Activated gamma-delta T cell (primary cell): Measurements from ENCODE around the gene COG2.

ENCODE experiments used
- DNase-seq: peaks from one replicate; lab custom pipeline; 2025; lab: John Stamatoyannopoulos, UW

COG2 gene

DNA sequence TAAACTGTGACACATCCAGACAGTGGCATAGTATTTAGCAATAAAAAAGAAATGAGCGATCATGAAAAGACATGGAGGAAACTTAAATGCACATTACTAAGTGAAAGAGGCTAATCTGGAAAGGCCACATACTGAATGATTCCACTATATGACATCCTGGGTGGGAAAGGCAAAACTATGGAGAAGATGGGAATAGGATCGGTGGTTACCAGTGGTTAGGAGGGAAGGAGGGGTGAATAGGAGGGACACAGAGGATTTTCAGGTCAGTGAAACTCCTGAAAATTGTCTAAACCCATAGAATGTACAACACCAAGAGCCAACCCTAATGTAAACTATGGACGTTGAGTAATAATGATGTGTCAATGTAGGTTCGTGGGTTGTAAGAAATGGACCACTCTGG lies 57.9 kb downstream of the COG2 start:
- no peak for DNase-seq

DNA sequence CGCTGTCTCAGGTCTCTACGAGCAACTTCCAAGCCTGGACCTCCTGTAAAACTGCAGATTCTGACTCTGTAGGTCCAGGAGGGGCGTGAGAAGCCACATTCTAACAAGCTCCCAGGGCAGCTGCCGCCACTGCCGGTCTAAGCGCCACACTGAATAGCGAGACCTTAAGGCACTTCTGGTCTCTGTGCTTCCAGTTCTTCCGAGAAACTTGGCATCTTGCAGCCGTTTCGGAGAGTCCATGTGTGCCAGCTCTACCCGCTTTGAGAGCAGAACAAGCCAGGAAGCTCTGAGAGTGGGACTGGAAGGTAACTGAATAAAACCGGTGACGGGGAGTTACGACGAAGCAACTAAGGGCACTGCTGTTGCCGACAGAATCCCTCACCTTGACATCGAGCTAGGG lies 59.2 kb downstream of the COG2 start:
- DNase-seq, result no peak

DNA sequence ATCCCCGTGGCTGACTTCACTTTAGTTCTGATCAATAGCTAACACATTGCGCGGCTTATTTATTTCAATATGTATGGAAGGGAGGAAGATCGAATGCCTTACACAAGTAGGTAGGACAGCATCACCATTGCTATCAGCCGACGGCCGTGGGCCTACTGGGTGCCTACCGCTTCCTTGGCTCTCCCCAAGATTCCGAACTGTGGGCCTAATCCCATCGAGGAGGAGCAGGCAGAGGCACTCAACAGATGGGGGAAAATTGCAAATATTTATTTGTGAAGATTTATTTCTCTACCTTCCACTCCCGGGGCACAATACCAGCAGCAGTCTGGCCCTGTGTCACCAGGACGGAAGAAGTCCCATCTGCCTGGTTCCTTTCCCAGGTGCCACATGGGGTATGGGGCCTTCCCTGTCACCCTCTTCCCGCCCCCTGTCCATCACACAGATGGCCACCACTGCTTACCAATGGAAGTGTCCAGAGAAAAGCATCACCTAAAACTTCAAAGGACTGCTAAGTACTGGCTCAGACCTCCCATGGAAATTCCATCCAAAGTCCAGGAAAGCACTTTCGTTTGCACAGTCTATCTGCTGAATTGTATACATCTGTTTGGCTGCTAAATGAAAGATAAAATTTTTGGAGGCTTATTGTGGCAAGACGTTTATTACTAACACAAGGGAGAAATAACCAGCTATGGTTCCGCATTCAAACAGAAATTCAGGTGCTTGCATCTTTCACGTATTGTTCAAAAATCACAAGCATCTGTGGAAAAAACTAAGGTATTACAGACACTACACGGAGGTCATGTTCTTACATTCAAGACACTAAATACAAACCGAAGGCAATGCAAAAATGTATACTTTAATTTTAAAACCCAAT lies 59.9 kb downstream of the COG2 start:
- DNase-seq, result no peak

DNA sequence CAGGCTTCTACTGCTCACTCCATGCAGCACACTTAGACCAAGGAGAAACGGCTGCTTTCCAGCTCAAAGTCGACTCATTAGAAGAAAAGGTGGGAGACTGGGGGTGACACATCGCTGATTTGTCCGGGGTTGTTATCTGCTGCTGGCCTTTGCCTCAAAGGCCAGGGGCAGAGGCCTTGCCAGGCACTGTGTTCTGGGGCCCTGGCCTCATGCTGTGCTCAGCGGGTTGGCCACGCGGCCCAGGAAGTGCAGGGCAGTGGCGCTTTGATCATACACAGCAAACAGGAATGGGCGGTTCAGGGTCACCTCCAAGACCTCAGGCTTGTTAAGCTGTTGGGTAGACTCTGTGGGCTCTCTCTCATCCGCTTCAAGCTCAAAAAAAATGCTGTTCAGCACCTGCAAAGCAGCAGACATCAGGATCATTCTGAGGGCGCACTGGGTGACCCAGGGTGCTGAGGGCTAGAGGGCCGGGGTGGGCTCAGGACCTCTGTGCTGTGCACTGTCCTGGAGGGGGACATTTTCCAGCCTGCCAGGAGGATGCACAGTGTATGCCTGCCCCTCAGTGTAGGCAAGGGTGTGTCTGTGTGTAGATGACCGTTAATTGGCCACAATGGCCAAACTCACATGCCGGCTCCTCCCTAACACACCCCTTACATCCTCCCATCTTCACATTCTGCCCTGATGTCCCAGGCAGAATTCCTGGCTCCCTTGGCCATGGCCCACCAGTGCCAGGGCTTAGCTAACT lies 60.8 kb downstream of the COG2 start:
- no peak for DNase-seq

DNA sequence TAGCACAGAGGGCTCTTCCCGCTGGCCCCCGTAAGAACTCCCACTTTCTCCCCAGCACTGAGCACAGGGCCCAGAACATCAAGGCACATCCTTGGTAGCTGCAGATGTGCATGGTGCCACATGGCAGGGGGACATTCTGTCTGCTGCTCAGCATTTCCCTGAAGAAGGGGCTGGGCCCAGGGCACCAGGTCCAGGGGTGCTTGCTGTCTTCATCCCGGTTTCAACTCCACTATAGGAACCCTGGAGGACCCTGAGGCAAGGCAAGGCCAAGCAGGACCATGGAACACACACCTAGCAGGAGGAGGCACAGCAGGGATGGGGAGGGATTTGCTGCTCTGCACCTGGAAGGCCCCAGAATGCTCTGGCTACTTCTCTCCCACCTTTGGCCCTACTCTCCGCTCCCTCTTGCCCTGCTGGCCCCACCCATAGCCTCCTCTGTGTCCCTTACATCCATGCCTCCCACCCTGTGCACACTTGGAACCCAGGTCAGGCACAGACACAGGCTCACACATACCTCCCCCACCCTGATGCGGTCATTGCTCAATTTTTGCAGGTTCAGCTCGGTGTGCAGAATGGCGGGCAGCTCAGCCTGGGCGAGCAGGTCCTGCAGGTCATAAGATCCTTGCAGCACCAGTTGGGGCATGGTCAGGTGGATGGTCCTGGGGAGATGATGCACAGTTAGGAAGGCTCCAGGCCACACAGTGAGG lies 61.6 kb downstream of the COG2 start:
- DNase-seq, result no peak

DNA sequence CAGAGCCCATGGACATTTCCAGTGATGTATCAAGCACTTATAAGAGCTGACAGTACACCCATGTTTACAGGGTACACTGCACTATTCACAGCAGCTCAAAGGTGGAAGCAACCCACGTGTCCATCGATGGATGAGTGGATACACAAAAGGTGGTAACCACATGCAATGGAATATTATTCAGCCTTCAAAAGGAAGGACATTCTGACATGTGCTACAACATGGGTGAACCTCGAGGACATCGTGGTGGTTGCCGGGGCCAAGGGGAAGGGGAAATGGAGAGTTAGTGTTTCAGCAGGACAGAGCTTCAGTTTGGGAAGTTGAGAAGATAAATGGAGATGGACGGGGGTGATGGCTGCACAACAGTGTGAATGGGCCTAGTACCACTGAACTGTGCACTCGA lies 62.5 kb downstream of the COG2 start:
- DNase-seq, result no peak

DNA sequence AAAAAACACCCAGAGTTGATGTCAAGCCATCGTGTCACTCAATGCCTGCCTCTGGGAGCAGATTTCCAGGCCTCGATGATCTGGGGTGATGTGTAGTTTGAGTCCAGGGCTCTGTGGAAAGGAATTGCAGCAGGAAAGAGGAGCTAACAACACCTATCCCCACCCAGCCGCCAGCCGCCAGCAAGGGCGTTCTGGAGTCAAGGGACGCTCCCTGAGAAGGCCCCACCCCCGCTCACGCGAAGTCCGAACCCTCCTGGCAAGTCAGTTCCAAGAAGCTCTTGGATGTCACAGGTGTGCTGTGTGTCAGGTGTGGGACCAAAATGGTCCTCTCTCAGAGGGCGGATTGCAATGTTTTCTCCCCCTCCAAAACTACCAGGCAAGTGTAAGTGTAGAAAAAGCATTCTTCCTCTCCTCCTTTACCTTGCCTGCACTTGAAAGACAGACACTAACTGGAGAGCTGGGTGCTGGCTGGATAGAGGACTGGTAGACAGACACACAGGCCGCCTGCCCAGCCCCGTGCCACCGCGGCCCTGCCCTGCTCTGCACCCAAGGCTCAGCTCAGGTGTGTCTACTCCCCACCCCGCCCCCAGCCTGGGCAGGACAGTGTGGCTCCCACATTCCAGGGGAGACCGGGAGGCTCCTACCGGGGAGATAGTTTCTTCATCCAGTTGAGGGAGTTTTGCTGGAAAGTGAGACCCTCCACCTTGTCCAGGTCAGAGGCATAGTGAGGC lies 63.2 kb downstream of the COG2 start:
- no peak for DNase-seq

DNA sequence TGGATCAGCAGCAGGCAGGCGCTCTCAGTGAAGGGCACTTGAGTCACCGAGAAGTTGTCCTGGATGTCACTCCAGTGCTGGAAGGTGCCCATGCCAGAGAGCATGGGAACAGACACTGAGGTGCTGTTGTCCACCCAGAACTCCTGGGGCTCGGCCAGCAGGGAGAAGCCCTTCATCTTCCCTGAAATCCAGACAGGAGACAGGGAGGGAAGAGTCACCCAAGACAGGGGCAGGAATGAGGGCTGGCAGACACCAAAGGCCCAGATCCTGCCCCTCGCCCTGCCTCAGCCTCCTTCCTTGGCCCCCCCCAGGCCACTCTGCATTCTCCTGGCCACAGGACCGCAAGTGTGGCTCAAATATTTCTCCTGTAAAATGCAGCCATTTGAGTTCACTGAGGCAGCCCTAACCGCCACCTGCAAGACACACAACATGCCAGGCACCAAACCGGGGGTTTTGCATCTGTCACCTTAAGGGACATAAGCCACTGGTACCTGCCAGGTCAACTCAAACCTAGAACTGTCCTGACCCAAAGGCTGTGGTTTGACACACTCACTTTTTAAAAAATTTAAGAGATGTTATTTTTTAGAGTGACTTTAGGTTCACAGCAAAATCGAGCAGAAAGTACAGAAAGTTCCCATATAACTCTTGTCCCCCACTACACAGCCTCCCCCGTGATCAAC lies 63.9 kb downstream of the COG2 start:
- DNase-seq, result no peak

DNA sequence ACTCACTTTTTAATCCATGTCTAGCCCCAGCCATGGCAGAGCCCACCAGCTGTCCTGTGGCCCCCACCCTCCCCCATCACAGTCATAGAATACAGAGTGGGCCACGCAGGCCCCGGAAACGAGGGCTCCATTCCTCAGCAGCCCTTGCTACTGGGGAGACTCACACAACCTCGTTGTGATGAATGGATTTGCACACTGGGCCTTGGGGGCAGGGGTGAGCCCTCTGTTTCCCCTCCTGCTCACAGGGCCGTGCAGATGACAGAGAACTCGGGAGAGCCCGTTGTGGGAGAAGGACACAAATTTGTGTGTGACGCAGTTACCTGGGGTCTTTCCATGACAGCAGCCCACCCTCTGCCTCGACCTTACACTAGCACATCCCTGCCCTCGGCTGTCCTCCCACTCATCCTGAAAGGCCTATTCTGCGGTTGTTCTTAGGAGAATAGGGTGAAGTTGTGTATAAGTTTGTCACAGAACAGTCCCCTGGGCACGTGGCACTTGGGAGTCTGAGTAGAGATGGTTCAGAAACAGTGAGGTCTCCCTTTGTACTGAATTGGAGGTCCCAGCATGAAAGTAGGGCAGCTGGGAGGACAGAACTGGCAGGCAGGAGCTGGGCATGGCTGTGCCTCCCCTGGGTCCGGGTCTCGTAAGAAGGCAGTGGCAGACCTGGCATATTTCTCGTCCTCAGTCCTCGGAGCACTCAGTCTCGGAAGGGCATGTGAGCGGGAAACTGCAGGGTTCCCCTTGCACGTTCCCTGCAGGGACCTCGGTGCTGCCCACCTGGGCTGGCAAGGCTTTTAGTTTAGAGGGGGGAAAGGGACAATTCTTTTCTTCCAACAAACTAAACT lies 64.8 kb downstream of the COG2 start:
- no peak for DNase-seq

DNA sequence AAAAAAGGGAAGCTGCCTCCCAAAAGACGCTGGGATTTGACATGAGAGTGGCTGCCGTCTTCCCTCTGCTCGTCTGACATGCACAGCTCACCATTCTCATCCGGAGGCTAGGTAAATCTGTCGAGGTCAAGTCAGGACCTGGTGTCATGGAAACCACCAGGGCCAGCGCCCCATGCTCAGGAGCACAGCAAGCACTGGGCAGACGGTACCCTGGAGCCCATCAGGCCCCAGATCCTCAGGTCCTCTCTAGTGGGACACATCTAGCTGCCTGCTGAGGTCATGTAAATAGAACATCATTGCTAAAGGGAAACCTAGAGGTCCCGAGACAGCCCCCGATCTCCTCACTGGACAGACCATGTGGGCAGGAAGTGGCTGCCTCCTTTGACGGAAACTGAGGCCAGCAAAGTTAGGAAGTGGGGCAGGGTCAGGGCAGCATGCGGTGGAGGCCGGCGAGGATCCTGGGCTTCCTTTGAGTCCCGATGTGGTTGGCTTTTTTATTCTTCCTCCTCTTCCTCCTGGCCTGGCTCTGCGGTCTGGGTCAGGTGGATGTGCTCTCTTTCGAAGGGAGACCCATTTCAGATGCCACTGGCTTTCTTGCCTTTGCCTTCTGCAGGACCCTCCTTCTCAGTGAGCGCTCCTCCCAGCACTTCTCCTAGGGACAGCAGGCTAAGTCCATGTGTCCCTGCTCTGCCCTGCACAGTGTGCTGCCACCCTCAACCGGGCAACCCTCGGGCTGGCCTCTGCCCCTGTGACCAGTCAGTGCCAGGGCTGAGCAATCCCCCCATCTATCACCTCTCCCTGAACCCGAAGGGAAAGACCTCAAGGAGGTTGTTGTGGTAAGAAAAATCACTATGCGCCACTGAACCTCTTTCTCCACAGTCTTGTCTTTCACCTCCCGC lies 65.7 kb downstream of the COG2 start:
- DNase-seq, result no peak

DNA sequence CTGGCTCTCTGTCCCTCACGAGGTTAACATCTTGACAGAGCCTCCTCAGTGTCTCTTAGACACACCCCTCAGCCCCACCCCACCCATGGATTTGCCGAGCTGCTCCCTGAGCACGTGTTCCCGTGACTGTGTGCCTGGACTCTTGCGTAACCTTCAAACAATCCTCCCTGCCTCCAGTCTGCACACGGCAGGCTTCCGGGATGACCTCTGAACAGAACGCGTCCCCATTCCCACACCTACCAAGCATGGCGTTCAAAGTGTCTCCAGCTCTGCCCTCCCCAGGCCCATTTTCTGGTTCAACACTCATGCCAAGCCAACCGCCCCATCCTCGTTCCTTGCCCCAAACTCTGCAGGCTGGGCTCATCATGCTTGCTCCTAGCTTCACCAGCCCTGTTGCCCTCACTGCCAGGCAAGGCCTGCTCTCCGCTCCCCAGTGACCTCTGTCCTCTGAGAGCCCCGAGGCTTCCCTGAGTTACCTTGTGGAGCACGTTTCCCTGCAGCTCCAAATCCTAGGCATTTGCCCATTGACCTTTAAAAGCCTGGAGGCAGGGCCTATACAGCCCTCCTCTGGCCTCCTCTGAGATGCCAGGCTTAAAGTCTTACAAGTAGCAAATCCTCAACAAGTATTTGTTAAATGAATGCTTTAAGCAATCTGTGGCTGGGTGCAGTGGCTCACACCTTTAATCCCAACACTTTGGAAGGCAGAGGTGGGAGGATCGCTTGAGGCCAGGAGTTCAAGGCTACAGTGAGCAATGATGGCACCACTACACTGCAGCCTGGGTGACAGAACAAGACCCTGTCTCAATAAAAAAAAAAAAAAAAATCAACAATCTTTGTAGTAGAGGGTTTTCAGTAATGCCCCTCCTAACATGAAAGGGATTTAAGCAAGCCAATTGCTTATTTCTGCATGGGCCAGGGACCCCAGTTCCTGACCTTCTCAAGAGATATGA lies 66.6 kb downstream of the COG2 start:
- DNase-seq, result no peak

DNA sequence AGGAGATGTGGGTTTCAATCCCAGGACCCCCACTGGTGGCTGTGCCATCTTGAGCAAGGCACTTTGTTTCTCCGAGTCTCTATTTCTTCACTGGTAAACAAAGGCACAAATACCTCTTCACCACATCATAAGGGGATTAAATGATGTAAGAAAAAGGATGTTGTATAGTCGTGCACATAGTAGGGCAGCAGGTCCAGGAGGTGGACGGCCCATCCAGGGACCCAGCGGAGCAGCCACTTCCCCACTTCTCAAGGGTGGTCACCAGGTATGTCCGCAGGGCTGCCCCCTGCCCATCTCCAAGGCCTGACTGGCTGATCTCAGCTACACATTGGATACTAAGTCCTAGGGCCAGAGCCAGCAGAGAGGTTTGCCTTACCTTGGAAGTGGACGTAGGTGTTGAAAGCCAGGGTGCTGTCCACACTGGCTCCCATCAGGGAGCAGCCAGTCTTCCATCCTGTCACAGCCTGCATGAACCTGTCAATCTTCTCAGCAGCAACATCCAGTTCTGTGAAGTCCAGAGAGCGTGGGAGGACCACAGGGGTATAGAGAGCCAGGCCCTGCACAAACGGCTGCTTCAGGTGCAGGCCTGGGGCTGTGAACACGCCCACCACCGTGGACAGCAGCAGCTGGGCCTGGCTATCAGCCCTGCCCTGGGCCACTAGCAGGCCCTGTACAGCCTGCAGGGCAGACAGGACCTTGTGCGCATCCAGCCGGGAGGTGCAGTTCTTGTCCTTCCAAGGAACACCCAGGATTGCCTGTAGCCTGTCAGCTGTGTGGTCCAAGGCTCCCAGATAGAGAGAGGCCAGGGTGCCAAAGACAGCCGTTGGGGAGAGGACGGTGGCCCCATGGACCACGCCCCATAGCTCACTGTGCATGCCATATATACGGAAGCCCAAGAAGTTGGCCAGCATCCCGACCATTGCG lies 67.6 kb downstream of the COG2 start:
- DNase-seq, result no peak

DNA sequence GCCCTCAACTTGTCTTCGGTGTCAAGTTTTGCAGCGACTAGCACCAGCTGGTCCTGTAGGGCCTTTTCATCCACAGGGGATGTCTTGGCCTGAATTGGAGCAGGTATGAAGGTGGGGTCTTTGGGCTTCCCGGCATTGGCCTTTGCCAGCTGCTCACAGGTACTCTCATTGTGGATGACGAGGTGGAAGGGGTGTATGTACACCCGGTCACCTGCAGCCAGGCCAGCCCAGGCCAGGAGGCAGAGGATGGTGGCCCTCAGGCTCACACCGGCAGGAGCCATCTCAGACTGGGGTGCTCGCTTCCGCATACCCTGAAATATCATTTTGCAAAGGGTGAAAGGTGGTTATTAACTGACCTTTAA lies 68.2 kb downstream of the COG2 start:
- no peak for DNase-seq

DNA sequence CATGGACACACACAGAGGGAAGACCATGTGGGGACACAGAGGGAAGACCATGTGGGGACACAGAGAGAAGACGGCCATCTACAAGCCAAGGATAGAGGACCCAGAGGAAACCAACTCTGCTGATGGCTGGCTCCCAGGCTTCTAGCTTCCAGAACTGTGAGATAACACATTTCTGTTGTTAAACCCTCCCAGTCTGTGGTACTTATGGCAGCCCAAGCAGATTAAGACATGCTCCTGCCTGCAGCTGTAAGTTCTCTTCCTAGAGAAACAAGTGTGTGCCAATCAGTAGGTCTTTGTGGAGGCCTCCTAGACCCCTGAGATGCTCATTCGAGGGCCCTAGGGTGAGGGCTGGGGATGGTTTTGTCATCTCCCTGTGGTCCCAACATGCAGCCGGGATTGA lies 69.0 kb downstream of the COG2 start:
- DNase-seq, result no peak

- no peak for DNase-seq
These were observed 70.2 kb downstream of the COG2 start for GRCh38 chr1:230712470-230712942.

GRCh38 chr1:230713138-230713537 lies 70.9 kb downstream of the COG2 start:
- DNase-seq, result no peak

- no peak for DNase-seq
These were observed 71.2 kb downstream of the COG2 start for GRCh38 chr1:230713547-230713914.
